HFF-Myc (cell line): ENCODE results near the gene AKNA.

Source experiments
- DNase-seq: peaks from one replicate; pipeline ENCODE4 v3.0.0-alpha.2; 2011; ENCODE audit warnings: low read depth; ENCODE audit errors: extremely low read depth
- H3K4me3 ChIP-seq: replicated peaks from 2 replicates; pipeline ENCODE4 v1.5.1; 2011; ENCODE audit warnings: low read depth, mild to moderate bottlenecking, control low read depth, low read length
- TF ChIP-seq, protein P1 (sequence below): IDR thresholded peaks from 2 replicates; pipeline ENCODE4 v1.5.1; 2012; ENCODE audit warnings: mild to moderate bottlenecking, low read depth, low read length, control low read depth; ENCODE audit errors: missing control alignments

The AKNA gene

DNA sequence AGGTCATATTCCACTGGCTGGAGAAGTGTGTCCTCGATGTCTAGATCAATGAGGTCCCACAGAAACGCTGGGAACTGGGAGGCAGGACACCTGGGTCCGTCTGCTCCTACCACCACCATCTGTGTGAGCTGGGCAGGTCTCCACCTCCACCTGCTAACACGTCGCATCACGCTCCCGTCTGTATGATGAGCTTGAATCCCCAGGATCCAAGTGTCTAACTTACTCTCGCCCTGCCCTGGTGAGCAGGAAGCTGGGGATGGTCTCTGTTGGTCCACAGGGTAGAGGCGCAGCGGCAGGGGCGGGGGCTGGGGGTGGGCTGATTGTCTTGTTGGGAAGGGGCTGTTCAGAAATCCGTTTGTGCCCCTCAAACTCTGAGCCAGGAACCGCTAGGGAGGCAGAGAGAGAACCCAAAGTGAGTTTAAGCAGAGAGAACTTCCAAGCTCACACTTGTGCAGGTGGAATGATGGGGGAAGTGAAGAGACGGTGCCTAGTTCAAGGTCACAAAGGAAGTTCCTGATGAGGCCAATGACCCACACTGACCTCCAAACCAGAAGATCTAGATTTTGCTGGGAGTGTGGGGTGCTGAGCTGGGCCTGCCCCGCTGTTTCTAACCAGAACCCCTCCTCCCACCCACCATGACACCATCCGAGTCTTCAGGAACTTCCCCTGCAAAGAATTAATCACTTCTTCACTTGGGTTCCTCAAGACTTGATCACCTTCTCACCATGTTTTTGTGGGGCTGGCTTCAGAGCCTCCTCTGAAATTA lies 37.0 kb downstream of the AKNA start:
- no peak overlapping the region for H3K4me3 ChIP-seq
- DNase-seq, result no peak
- TF ChIP-seq, protein P1, sequence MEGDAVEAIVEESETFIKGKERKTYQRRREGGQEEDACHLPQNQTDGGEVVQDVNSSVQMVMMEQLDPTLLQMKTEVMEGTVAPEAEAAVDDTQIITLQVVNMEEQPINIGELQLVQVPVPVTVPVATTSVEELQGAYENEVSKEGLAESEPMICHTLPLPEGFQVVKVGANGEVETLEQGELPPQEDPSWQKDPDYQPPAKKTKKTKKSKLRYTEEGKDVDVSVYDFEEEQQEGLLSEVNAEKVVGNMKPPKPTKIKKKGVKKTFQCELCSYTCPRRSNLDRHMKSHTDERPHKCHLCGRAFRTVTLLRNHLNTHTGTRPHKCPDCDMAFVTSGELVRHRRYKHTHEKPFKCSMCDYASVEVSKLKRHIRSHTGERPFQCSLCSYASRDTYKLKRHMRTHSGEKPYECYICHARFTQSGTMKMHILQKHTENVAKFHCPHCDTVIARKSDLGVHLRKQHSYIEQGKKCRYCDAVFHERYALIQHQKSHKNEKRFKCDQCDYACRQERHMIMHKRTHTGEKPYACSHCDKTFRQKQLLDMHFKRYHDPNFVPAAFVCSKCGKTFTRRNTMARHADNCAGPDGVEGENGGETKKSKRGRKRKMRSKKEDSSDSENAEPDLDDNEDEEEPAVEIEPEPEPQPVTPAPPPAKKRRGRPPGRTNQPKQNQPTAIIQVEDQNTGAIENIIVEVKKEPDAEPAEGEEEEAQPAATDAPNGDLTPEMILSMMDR, result no peak

DNA sequence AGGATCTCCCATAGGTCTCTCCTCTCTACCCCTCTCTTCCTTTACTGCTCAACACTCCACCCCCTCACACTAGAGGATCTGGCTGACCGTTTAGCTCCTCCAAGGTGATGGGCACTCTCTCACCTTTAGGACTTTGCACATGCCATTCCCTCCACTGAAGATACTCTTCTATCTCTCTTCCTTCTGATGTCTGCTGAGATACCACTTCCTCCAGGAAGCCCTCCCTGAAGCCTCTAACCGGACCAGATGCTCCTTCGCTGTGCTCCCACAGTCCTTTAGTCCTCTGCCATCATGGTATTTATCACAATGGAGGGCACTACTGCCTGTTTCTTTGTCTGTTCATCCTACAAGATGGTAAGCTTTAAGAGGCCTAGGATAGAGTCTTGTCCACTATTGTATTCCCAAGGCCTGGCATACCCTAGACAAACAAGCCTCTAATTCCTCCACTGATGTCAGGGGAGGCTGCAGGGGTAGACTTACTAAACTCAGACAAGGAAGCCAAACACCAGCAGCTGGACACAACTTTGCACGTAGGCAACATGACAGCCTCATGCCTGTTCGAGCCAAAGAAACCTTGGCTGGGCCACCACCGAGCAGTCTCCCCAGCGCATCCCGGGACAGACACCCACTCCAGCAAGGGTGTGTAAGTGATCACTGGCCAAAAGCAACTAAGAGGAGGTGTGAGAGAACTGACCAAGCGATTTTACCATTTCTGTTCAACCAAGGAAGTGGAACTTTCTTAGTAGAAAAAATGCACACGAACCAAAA lies 37.9 kb downstream of the AKNA start:
- TF ChIP-seq, protein P1, result no peak
- no peak overlapping the region for H3K4me3 ChIP-seq
- DNase-seq, result no peak

DNA sequence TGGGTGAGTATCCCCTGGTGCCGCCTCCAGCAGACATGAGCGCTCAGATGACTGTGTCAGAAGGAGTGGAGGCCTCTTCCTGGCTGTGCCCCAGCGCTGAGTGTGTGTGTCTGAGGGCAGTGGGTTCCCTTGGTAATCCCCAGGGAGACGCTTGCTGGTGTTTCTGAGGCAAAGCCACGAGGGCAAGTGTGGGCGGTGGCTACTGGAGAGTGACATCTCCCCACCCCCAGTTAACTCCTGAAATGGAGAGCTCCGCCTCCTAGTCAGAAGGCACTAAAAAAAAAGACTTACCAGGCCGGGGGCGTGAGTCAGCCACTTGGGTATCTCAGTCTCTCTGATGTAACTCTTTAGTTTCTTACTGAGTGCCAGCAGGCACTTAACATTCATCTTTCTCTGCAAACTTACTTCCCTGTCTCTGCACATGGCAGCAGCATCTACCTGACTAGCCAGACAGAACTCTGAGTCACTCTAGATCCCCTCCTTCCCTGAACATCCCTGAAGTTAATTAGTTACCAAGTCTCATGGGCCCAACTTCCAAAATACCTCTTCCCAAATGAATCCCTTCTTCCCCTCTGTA lies 38.8 kb downstream of the AKNA start:
- no peak overlapping the region for H3K4me3 ChIP-seq
- TF ChIP-seq, protein P1, result no peak
- peak; percentile 85 for DNase-seq

DNA sequence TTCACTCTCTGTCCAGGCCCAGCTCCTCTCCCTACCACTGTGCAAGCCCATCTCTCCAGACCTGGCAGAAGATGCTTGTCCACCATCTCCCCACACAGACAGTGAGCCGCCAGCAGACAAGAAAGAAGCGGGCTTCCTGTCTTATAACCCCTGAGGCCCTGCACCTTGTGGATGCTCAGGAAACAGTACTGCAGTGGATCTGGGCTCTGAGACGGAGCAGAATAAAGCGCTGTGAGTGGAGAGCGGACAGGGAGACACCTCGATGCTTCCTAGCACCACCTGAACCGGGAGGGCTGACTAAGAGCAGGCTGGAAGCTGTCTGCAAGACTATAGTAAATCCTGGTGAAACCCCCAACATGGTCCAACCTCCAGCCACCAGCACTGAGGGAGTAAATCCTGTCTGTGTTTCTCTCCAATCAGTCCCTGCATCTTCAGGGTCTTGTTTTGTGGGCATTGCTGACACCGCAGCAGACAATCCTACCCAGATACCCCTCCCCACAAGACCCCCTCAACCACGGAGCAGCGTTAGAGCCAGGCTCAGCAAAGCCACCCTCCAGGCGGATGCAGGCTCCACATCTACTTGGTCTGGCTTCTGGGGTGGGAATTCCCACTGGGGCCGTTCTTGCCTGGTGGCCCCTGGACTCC lies 39.4 kb downstream of the AKNA start:
- no peak for DNase-seq
- TF ChIP-seq, protein P1, result no peak
- no peak overlapping the region for H3K4me3 ChIP-seq

DNA sequence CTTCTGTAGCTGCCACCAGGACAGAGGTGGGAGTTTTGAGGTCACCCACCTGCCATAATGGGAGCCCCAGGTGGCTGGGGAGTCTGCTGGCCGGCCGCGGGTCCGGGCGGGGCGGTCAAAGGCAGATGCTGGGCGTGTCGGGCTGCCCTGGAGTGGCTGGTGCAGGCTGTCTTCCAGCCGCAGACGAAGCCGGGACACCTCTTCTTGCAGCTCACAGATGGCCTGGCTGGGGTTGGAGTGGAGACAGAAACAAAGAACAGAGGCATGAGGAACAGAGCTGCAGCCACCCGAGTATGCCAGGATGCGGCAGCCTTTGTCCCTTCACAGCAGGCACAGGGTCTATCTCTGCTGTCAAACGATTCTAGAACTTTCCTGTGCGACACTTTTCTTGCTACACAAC lies 40.1 kb downstream of the AKNA start:
- TF ChIP-seq, protein P1, result no peak
- DNase-seq, result no peak
- no peak overlapping the region for H3K4me3 ChIP-seq

DNA sequence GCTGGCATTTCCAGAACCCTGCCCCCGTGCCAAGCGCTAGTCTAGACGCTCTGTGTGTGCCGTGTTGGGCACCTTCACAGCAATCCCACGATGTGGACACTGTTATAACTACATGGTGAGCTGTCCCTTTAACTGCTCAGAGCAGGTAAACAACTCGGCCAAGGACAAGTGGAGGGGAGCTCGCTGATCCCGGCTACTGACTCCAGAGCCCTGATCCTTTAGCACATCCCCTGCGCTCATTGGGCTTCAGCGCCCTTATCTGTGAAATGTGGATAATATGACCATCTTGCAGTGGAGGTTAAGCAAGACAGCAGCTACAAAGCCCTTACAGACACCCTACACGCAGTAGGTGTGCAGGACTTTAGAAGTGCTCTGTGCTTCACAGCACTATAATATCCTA lies 41.6 kb downstream of the AKNA start:
- TF ChIP-seq, protein P1, result no peak

More for the DNA sequence above, 41.6 kb downstream of the AKNA start:
- H3K4me3 ChIP-seq, result no peak overlapping the region
- DNase-seq, result no peak
